NCI-H82 (cell line): ENCODE data around the gene IDH2.
"Not testable (repeated sequence)": the region's sequence is repeated elsewhere in the genome, so short reads cannot be mapped to it uniquely, and the experiment has no call there.

ENCODE experiments used
- DNase-seq: peaks from one replicate; lab custom pipeline; 2025; lab: John Stamatoyannopoulos, UW

Gene IDH2

DNA sequence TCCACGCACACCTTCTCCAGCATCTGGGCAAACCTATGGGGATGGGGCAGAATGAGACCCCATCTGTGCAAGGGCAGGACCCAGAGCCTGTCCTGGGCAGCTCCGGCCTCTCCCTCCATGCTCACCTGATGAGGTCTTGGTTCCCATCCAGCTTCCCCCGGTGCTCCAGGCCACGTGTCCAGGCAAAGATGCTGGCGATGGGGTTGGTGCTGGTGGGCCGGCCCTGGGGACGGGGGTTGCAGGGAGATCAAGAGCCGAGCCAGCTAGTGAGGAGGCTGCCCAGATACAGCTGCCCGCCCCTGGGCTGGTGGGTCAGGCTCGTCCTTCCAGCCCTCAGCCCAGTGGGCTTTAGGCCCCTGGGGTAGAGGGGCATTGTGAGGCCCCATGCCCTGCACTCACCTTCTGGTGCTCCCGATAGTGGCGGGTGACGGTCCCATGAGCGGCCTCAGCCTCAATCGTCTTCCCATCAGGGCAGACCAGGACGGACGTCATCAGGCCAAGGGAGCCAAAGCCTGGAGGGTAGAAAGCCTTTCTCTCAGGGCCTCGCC, 17.3 kb downstream of the IDH2 start:
- no peak for DNase-seq

GRCh38 chr15:90083954-90084607, 18.2 kb downstream of the IDH2 start:
- no peak for DNase-seq

DNA sequence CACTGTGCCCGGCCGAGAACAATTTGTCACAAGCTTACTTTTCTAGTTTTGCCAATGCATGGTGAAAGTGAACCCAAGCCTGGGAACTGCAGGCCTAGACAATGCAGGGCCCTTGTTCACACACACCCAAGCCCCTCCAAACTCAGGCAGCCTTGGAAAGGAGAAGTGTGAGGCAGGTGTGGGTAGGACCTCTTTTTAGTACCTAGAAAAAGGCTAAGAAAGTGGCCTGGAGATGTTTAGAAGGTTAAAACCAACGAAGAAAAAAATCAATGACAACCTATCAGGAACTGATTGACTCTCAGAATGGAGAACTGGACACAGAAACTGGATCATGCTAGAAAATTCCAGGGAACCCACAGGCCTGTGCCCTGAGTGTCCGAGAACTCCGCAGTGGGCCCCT, 18.8 kb downstream of the IDH2 start:
- no peak for DNase-seq

DNA sequence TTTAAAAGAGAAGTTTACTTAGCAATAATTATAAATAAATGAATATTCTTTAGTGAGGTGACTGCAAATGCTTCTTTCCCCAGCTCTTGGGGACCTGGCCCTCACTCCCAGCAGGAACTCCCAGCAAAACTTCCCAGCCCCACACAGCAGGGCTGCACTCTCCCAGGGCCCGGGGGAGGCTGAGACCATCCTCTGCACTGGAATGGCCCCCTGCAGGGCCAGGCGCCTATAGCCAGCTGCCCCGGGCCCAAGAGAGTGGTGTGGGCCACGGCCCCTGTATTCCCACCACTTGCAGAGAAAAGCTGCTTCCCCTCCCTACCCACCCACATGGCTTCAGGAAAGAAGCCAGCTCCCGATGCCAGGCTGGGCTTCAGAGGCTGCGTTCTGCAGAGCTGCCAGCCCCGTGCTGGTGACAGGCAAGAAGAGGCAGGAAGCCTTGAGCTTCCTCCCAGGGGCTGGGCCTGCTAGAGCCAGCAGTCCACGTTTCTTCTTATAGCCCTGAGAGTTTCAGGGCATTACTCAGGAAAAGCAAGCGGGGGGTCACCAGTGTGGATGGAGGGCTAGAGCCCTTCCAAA, 20.0 kb downstream of the IDH2 start:
- no peak for DNase-seq

- no peak for DNase-seq
Measured at GRCh38 chr15:90080818-90081393, 21.4 kb downstream of the IDH2 start.

DNA sequence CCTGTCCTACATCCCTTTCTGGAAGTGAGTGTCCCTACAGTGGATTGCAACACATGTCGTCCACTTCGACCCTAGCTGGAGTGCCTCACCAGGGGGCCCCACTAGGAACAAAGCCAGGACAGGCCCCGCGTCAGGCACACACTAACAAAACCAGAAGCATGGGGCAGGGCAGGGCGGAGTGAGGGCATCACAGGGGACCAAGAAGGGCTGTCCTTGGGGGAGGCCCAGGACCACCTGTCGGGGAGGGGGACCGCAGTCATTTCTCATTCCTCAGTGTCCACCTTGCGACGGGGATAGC, 21.9 kb downstream of the IDH2 start:
- DNase-seq, result no peak

DNA sequence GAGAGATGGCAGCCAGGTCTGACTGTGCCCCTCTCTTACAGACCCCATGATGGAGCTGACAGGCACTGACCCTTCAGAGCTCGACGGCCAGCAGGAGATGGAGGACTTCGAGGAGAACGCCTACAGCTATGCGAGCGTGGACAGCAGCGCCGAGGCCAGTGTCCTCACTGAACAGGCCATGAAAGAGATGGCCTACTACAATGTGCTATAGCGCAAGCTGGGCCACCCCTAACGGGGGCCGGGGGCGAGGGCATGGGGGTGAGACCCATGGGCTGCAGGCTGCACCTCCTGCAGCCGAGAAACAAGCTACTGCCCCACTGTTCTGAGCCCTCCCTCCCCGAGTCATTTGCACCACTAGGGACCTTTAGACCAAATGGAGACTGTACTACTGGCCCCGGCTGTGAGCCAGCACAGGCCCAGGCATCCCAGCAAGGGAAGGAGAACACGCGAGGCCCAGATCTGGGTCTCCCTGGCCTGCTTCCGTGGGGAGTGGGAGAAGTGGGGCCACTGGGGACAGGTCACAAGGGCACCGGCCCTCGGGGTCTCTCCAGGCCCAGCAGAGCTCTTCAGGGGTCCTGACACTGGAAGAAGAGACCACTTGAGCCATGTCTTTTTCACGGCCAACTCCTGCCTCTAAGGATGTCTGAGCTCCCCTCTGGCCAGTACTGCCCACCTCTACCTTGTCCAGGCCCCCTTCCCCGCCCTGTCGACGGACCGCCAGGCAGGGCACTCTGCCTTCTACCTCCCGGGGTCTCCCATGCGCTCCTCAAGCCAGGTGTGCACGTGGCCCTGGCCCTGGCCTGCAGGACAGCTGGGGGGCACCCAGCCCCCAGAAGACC, 22.4 kb downstream of the IDH2 start:
- DNase-seq, result no peak

- DNase-seq, result no peak
Measured at GRCh38 chr15:90078965-90079364, 23.3 kb downstream of the IDH2 start.

DNA sequence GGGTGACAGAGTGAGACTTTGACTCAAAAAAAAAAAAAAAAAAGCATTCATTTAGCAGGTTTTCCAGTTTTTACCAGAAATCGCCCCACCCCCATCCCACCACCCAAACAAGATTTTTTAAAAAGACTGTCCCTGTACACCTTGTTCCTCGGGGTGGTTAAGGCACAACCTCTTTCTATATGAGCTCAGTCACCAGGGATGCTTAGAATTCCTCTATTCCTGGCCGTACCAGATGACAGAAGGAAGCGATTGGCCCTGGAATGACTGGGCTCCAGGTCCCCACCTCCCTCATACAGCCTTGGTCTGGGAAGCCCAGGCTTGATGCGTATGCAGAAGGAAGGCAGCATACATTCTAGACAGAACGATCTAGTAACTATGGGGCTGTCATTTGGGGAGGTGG, 25.6 kb downstream of the IDH2 start:
- no peak for DNase-seq

- DNase-seq, result no peak
Measured at GRCh38 chr15:90075420-90076289, 26.6 kb downstream of the IDH2 start.

DNA sequence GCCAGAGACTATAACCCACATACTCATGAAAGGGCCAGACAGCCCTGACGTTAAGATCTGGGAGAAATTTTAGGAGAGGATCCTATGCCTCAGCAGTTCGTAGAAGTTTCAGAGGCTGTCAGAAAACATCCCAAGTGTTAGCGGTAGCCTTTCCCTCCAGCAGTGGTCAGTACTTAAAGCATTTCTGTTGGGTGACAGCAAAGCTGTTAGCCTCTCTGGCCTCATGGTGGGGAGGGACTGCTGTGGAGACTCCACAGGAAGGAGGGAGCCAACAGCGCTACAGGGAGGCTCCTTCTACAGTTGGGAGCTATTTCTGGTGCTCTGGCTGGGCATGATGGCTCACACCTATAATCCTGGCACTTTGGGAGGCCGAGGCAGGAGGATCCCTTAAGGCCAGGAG, 27.4 kb downstream of the IDH2 start:
- no peak for DNase-seq

DNA sequence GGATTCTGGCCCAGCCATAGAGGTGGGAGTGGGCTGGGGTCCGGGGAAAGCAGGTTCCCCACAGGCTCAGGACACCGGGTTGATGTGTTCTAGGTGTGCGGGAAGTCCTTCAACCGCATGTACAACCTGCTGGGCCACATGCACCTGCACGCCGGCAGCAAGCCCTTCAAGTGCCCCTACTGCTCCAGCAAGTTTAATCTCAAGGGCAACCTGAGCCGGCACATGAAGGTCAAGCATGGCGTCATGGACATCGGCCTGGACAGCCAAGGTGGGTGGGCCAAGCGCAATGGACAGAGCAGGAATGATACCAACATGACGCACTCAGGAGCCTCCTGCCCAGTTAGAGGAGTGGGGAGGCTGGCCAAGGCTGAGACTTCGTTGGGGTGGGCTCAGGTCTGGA, 28.2 kb downstream of the IDH2 start:
- DNase-seq, result no peak

GRCh38 chr15:90072978-90073640, 29.2 kb downstream of the IDH2 start:
- DNase-seq, result no peak

GRCh38 chr15:90071220-90071807, 31.0 kb downstream of the IDH2 start:
- peak; percentile 84 for DNase-seq

DNA sequence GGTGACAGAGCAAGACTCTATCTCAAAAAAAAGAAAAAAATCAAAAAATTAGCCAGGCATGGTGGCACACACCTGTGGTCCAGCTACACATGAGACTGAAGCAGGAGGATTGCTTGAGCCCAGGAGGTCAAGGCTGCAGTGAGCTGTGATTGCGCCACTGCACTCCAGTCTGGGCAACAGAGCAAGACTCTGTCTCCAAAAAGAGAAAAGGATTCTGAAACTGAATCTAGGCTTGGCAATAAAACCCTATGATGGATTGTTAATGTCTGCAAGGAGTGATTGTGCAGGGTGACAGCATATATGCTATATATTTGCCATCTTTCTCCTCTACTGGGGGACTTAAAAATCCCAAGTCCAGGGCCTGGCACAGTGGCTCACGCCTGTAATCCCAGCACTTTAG, 31.6 kb downstream of the IDH2 start:
- not testable (repeated sequence) for DNase-seq

GRCh38 chr15:90067953-90068606, 34.2 kb downstream of the IDH2 start:
- no peak for DNase-seq

GRCh38 chr15:90067181-90067952, 34.9 kb downstream of the IDH2 start:
- no peak for DNase-seq

GRCh38 chr15:90065682-90066049, 36.6 kb downstream of the IDH2 start:
- no peak for DNase-seq

DNA sequence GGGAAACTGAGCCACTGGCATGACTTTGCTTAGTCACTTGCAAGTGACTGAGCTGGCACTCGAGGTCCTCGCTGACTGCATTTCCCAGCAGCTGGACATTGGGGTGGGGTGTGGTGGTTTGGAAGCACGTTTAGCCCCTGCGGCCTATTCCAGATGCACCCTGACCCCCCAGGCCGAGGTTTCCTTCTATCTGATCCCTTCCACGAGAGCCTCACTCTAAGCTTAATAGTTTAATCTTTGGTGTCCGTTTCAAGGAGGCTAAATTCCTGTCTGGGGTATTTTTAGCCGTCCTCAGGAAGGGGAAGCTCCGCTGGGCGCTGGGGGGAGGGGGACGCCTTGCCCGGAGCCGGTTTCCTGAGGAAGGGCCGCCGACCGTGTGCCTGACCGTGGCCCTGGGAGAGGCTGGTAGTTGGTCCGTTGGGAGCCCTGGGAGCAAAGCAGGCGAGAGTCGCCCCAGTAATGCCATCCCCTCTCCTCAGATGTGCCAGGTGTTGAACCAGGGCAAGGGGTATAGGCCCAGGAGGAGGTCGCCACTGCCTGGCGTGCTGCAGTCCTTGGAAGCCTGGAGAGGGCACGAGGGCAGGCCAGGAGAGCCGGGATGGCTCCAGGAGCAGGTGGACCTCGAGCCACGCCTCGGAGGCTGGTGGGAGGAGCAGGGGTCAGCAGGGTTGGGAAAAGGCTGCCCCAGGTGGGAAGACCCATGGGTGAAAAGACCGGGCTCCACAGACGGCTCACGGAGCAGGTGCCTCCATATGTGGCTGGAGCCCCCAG, 37.2 kb downstream of the IDH2 start:
- peak; percentile 22 for DNase-seq
